Bronchial epithelial cell (primary cell): ENCODE results near the gene HMCN2. TPM values are rescaled to one million over a fixed set of nuclear protein-coding genes. Genes with fewer than 3 reads are reported as not detected.

Source experiments
- DNase-seq: peaks from one replicate; pipeline ENCODE4 v3.0.0-alpha.2; 2010; ENCODE audit warnings: low read depth
- FAIRE-seq: peaks from 2 replicates; lab custom pipeline; 2011; peaks lifted over from hg19 to GRCh38; lab: Jason Lieb, UNC
- H3K27me3 ChIP-seq: 2 replicates; pipeline ENCODE4 v1.5.1; 2011; ENCODE audit warnings: low read length; ENCODE audit not compliant: control insufficient read depth, insufficient read depth
- H3K36me3 ChIP-seq: 2 replicates; pipeline ENCODE4 v1.5.1; 2011; ENCODE audit warnings: low read length; ENCODE audit not compliant: control insufficient read depth, insufficient read depth
- H3K4me3 ChIP-seq: 2 replicates; pipeline ENCODE4 v1.5.1; 2011; ENCODE audit warnings: mild to moderate bottlenecking, low read depth, low read length, control low read depth
- total RNA-seq: library from RNA; depleted of rRNA; stranded (reverse); fragments of >200 nt; gene quantifications from 2 replicates; pipeline ENCODE4 v1.2.1, GENCODE V29; 2014
- TF ChIP-seq, protein P1 (sequence below): IDR thresholded peaks from 2 replicates; pipeline ENCODE4 v1.5.1; 2011; ENCODE audit warnings: mild to moderate bottlenecking, moderate library complexity, low read length, control low read depth, inconsistent platforms; ENCODE audit not compliant: insufficient read depth, severe bottlenecking

The HMCN2 gene
- total RNA-seq, 1 donor from 2014 or later: under 0.01 TPM

DNA sequence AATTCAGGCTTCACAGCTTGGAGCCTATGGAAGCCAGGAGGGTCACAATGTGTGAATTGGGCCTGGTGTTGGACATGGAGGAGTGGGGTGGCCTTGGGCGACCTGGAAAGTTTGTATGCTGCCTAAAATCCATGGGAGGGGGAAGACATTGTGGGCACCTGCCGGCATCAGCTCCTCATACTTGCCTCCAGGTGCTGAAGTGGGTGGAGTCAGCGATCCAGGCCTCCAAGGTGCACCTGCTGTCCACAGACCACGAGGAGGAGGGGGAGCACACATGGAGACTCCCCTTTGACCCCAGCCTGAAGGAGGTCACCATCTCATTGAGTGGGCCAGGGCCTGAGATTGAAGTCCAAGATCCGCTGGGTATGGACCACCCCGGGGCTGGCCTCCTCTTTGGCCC lies 29.1 kb downstream of the HMCN2 start:
- H3K36me3 ChIP-seq: no peaks in the 10 kb centered on the region
- TF ChIP-seq, protein P1, sequence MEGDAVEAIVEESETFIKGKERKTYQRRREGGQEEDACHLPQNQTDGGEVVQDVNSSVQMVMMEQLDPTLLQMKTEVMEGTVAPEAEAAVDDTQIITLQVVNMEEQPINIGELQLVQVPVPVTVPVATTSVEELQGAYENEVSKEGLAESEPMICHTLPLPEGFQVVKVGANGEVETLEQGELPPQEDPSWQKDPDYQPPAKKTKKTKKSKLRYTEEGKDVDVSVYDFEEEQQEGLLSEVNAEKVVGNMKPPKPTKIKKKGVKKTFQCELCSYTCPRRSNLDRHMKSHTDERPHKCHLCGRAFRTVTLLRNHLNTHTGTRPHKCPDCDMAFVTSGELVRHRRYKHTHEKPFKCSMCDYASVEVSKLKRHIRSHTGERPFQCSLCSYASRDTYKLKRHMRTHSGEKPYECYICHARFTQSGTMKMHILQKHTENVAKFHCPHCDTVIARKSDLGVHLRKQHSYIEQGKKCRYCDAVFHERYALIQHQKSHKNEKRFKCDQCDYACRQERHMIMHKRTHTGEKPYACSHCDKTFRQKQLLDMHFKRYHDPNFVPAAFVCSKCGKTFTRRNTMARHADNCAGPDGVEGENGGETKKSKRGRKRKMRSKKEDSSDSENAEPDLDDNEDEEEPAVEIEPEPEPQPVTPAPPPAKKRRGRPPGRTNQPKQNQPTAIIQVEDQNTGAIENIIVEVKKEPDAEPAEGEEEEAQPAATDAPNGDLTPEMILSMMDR: no peak
- H3K27me3 ChIP-seq: peaks cover 5% of the 10 kb centered on the region
- FAIRE-seq (no peak), DNase-seq (no peak)
- no peak overlapping the region for H3K4me3 ChIP-seq

- TF ChIP-seq, protein P1: no peak
- Histone ChIP-seq H3K4me3 (no peak overlapping the region), H3K27me3 (peaks cover 3% of the 10 kb centered on the region), H3K36me3 (no peaks in the 10 kb centered on the region)
- FAIRE-seq: peak; percentile 58
- DNase-seq: no peak
Measured at GRCh38 chr9:130295431-130295830, 29.9 kb downstream of the HMCN2 start.

GRCh38 chr9:130295945-130296782 lies 30.6 kb downstream of the HMCN2 start:
- Histone ChIP-seq H3K4me3 (no peak overlapping the region), H3K27me3 (peaks cover 3% of the 10 kb centered on the region), H3K36me3 (no peaks in the 10 kb centered on the region)
- DNase-seq (no peak), FAIRE-seq (no peak)
- TF ChIP-seq, protein P1: no peak

DNA sequence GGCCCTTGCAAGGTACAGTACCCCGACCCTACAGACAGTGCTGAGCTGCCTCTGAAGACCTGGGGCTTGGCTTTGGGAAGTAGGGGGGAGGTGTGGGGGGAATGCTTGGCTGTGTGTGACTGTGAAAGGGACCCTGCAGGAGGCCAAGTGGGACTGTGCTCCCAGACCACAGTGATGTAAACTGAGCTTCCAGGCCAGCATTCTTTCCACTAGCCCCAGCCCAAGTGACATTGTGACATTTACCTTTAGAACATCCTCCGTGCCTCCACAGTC lies 31.2 kb downstream of the HMCN2 start:
- TF ChIP-seq, protein P1: no peak
- no peaks in the 10 kb centered on the region for H3K36me3 ChIP-seq
- DNase-seq (no peak), FAIRE-seq (no peak)
- H3K27me3 ChIP-seq: peaks cover 3% of the 10 kb centered on the region
- H3K4me3 ChIP-seq: no peak overlapping the region

DNA sequence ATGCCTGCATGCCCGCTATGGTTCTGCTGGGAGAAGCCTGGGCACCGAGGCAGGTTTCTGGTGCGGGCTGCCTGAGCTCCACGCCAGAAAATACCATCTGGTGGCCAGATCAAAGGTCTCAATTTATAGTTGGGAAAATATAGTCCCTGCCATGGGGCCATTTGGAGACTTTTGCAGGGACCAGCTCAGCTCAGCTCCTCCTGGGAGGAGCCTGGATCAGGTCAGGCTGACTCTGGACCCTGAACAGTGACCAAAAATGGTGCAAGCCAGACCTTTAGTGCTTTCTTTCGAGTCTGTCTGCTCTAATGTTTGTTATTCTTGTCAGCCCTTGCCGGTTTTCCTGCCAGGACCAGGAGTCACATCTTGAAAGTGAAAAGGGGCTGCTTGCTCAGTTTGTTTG lies 31.8 kb downstream of the HMCN2 start:
- no peak overlapping the region for H3K4me3 ChIP-seq
- DNase-seq (no peak), FAIRE-seq (no peak)
- no peaks in the 10 kb centered on the region for H3K36me3 ChIP-seq
- TF ChIP-seq, protein P1: no peak
- H3K27me3 ChIP-seq: peaks cover 3% of the 10 kb centered on the region
